BJ (cell line): ENCODE results near the gene NPIPA1. TPM values are rescaled to one million over a fixed set of nuclear protein-coding genes. Genes with fewer than 3 reads are reported as not detected.
"Not testable (repeated sequence)": the region's sequence is repeated elsewhere in the genome, so short reads cannot be mapped to it uniquely, and the experiment has no call there.

Source experiments
- CTCF ChIA-PET: fragments of 350-600 bp; formaldehyde crosslinking; extraction: SDS; loops from one replicate; lab custom pipeline; 2021; ENCODE audit warnings: antibody characterized with exemption, inconsistent platforms; lab: Yijun Ruan, JAX
- POLR2A ChIA-PET: fragments of 300-600 bp; sonication (Branson Sonifier 250); formaldehyde crosslinking; extraction: SDS; loops from one replicate; lab custom pipeline; 2021; ENCODE audit warnings: antibody characterized with exemption; lab: Charles Lee
- DNase-seq: peaks from one replicate; pipeline ENCODE4 v3.0.0-alpha.2; 2011; ENCODE audit warnings: low read depth
- H3K27me3 ChIP-seq: 2 replicates; pipeline ENCODE4 v1.6.0; 2011; ENCODE audit warnings: low read length; ENCODE audit not compliant: control insufficient read depth, insufficient read depth
- H3K36me3 ChIP-seq: 2 replicates; pipeline ENCODE4 v1.5.1; 2011; ENCODE audit warnings: low read length; ENCODE audit not compliant: control insufficient read depth, insufficient read depth
- H3K4me3 ChIP-seq: 2 replicates; pipeline ENCODE4 v1.5.1; 2011; ENCODE audit warnings: low read depth, mild to moderate bottlenecking, control low read depth, low read length
- polyA plus RNA-seq: library from polyadenylated mRNA; depleted of rRNA; stranded (reverse); fragments of >200 nt; gene quantifications from 2 replicates; pipeline ENCODE4 v1.2.3, GENCODE V29; 2011; rRNA removed
- small RNA-seq: library from RNA; depleted of rRNA; stranded (forward); fragments of <200 nt; gene quantifications from one replicate; pipeline ENCODE3, GENCODE V24; 2012; ENCODE audit warnings: low replicate concordance, low read depth; ENCODE audit not compliant: insufficient read length

The NPIPA1 gene
- polyA plus RNA-seq, 1 experiment: 83.3 TPM

- H3K4me3 ChIP-seq, POLR2A ChIA-PET, H3K27me3 ChIP-seq, H3K36me3 ChIP-seq, CTCF ChIA-PET, DNase-seq: not testable (repeated sequence)
Measured at GRCh38 chr16:14998300-14998699, 61.1 kb downstream of the NPIPA1 start.

GRCh38 chr16:14999845-15000244 lies 62.6 kb downstream of the NPIPA1 start:
- CTCF ChIA-PET, H3K36me3 ChIP-seq, H3K27me3 ChIP-seq, DNase-seq, H3K4me3 ChIP-seq, POLR2A ChIA-PET: not testable (repeated sequence)

Small RNA genes within 50 kb of the gene (small RNA-seq; reads per million reads assigned to genes)
- gene AC138932.4 (not detected), gene MIR3180-1 (not detected), gene MIR3670-1 (not detected), gene MIR6511A1 (not detected), gene MIR6770-1 (not detected), gene RF00019 (not detected)

Other genes starting within 250 kb of the NPIPA1 start
- gene PLA2G10, start 243.1 kb upstream of the NPIPA1 start, polyA plus RNA-seq: not detected in 2 replicates
- 1.7 and 4.4 TPM in 2 replicates for gene NPIPA3, start 234.0 kb upstream of the NPIPA1 start, polyA plus RNA-seq
- 0.80 and 1.2 TPM in 2 replicates for gene NPIPA2, start 194.9 kb upstream of the NPIPA1 start, polyA plus RNA-seq
- gene NOMO1, start 103.7 kb upstream of the NPIPA1 start, polyA plus RNA-seq: 139 and 156 TPM in 2 replicates
- gene PDXDC1, start 37.6 kb downstream of the NPIPA1 start, polyA plus RNA-seq: 68.6 and 82.2 TPM in 2 replicates
- 56.1 and 71.8 TPM in 2 replicates for gene NTAN1, start 118.6 kb downstream of the NPIPA1 start, polyA plus RNA-seq
- gene RRN3, start 156.8 kb downstream of the NPIPA1 start, polyA plus RNA-seq: 20.0 and 35.1 TPM in 2 replicates